Skeletal muscle satellite cell (primary cell): ENCODE data around the gene LIMK1.

ENCODE experiments used
- H3K27me3 ChIP-seq: 2 replicates; pipeline ENCODE4 v1.7.0; 2013; ENCODE audit warnings: low read length; ENCODE audit not compliant: control insufficient read depth, insufficient read depth
- H3K36me3 ChIP-seq: 2 replicates; pipeline ENCODE4 v1.7.0; 2013; ENCODE audit warnings: mild to moderate bottlenecking, control low read depth, low read length; ENCODE audit not compliant: insufficient read depth
- H3K4me1 ChIP-seq: 2 replicates; pipeline ENCODE4 v1.7.0; 2013; ENCODE audit warnings: low read length; ENCODE audit not compliant: control insufficient read depth, insufficient read depth
- H3K4me2 ChIP-seq: 2 replicates; pipeline ENCODE4 v1.7.0; 2013; ENCODE audit warnings: mild to moderate bottlenecking, low read length
- H3K4me3 ChIP-seq: 2 replicates; pipeline ENCODE4 v1.7.0; 2013; ENCODE audit warnings: low read length
- H3K9ac ChIP-seq: 2 replicates; pipeline ENCODE4 v1.7.0; 2013; ENCODE audit warnings: mild to moderate bottlenecking, low read depth, low read length, moderate library complexity
- H3K9me3 ChIP-seq: replicated peaks from 2 replicates; pipeline ENCODE4 v1.7.0; 2013; ENCODE audit warnings: mild to moderate bottlenecking, control low read depth, low read length

Gene LIMK1

GRCh38 chr7:74070619-74070921, 13.0 kb upstream of the LIMK1 start:
- Histone ChIP-seq H3K9me3 (no peaks in the 10 kb centered on the region), H3K4me1 (no peaks in the 10 kb centered on the region), H3K4me2 (no peak overlapping the region), H3K9ac (no peak overlapping the region), H3K36me3 (no peaks in the 10 kb centered on the region), H3K27me3 (no peaks in the 10 kb centered on the region), H3K4me3 (no peak overlapping the region)

DNA sequence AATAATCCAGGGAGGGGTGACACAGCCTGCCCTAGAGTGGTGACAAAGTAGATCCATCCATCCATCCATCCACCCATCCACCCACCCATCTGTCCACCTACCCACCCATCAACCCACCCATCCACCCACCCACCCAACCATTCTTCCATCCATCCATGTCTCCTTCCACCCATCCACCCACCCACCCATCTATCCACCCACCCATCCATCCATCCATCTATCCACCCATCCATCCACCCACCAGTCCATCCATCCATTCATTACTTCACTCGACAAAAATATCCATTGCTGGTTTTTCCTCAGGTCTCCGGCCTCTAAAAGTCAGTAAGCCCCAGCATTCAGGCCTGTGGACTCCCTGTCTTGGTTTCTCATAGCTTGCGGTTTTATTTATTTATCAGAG, 12.5 kb upstream of the LIMK1 start:
- Histone ChIP-seq H3K4me1 (no peaks in the 10 kb centered on the region), H3K9ac (no peak overlapping the region), H3K4me2 (no peak overlapping the region), H3K4me3 (no peak overlapping the region), H3K36me3 (no peaks in the 10 kb centered on the region), H3K27me3 (no peaks in the 10 kb centered on the region), H3K9me3 (no peaks in the 10 kb centered on the region)

- H3K4me2 ChIP-seq = no peak overlapping the region
- peaks cover 11% of the 10 kb centered on the region for H3K4me1 ChIP-seq
- H3K27me3 ChIP-seq = no peaks in the 10 kb centered on the region
- no peaks in the 10 kb centered on the region for H3K9me3 ChIP-seq
- H3K36me3 ChIP-seq = no peaks in the 10 kb centered on the region
- no peak overlapping the region for H3K4me3 ChIP-seq
- H3K9ac ChIP-seq = no peak overlapping the region
Observed at GRCh38 chr7:74074770-74075169, 8.8 kb upstream of the LIMK1 start.

DNA sequence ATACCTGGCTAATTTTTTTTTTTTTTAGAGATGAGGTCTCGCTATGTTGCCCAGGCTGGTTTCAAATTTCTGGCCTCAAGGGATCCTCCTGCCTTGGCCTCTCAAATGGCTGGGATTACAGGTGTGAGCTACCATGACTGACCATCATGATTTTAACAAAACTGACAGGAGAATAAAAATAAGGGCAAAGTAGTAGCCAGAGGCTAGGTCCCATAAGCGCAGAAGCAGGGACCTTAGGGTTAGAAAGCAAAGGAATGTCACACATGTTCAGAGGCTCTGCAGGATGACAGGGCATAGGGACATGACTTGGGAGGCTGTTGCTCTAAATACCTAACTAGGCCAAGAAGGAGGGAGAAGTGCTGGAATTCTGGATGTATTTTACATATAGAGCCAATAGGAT, 5.1 kb upstream of the LIMK1 start:
- H3K9ac ChIP-seq = no peak overlapping the region
- H3K4me1 ChIP-seq = peaks cover 19% of the 10 kb centered on the region
- no peaks in the 10 kb centered on the region for H3K9me3 ChIP-seq
- no peak overlapping the region for H3K4me2 ChIP-seq
- H3K36me3 ChIP-seq = no peaks in the 10 kb centered on the region
- H3K27me3 ChIP-seq = no peaks in the 10 kb centered on the region
- no peak overlapping the region for H3K4me3 ChIP-seq

GRCh38 chr7:74082770-74083116, 861 bp upstream of the LIMK1 start:
- Histone ChIP-seq H3K4me2 (peak overlapping the region; percentile 81), H3K9ac (peak overlapping the region; percentile 78), H3K4me1 (peaks cover 31% of the 10 kb centered on the region), H3K9me3 (no peaks in the 10 kb centered on the region), H3K4me3 (peak overlapping the region; percentile 63), H3K36me3 (peaks cover 12% of the 10 kb centered on the region), H3K27me3 (no peaks in the 10 kb centered on the region)

- Histone ChIP-seq H3K27me3 (no peaks in the 10 kb centered on the region), H3K4me1 (peaks cover 23% of the 10 kb centered on the region), H3K9ac (peak overlapping the region; percentile 93), H3K4me2 (peak overlapping the region; percentile 99), H3K4me3 (peak overlapping the region; percentile 88), H3K36me3 (peaks cover 23% of the 10 kb centered on the region), H3K9me3 (no peaks in the 10 kb centered on the region)
Observed at GRCh38 chr7:74083928-74084721, 521 bp downstream of the LIMK1 start.

DNA sequence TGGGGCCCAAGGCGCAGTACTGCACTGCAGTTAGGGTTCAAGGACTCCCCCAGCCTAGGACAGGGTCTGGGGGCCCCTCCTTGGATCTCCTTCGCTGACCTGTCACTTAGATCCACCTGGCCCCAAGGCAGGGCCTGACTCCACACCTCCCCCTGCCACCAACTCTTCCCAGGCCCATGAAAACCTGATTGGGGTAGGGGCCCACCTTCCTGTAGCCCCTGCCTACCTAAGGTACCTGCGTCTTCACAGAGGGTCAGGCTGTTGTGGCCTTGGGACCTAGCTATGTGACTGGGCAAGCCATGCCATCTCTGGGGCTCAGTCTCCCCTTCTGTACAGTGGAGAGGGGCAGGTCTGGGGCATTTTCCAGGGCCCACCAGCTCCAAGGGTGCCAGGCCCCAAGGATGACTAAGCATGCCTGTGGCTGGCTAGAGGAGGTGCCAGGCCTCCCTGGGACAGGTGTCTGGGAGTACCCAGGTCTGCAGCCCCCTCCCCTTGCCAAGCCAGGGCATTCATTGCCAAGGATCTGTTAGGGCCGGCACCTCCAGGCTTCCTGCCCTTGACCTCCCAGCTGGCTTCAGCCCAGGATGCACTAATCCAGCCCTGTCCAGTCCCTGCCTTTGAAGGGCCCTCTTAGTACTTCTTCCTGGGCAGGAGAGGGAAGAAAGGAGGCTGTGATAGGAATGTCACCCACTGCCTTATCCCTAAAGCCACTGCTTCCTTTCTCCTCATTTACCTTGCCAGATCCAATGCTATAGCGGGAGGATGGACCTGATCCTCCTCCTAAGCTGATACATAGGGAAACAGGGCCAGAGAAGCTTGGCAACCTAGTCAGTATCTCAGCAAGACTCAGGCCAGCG, 1.3 kb downstream of the LIMK1 start:
- Histone ChIP-seq H3K4me1 (peaks cover 20% of the 10 kb centered on the region), H3K4me2 (peak overlapping the region; percentile 99), H3K36me3 (peaks cover 23% of the 10 kb centered on the region), H3K9ac (peak overlapping the region; percentile 93), H3K27me3 (no peaks in the 10 kb centered on the region), H3K9me3 (no peaks in the 10 kb centered on the region), H3K4me3 (peak overlapping the region; percentile 88)

- peaks cover 26% of the 10 kb centered on the region for H3K36me3 ChIP-seq
- no peaks in the 10 kb centered on the region for H3K27me3 ChIP-seq
- no peaks in the 10 kb centered on the region for H3K9me3 ChIP-seq
- no peak overlapping the region for H3K4me3 ChIP-seq
- H3K9ac ChIP-seq = no peak overlapping the region
- peaks cover 26% of the 10 kb centered on the region for H3K4me1 ChIP-seq
- H3K4me2 ChIP-seq = no peak overlapping the region
Observed at GRCh38 chr7:74087791-74088453, 4.3 kb downstream of the LIMK1 start.

GRCh38 chr7:74092321-74092963, 8.8 kb downstream of the LIMK1 start:
- Histone ChIP-seq H3K27me3 (no peaks in the 10 kb centered on the region), H3K36me3 (peaks cover 26% of the 10 kb centered on the region), H3K9me3 (peaks cover 10% of the 10 kb centered on the region), H3K4me3 (no peak overlapping the region), H3K4me2 (peak overlapping the region; percentile 53), H3K9ac (peak overlapping the region; percentile 62), H3K4me1 (peaks cover 34% of the 10 kb centered on the region)

- no peaks in the 10 kb centered on the region for H3K27me3 ChIP-seq
Observed at GRCh38 chr7:74092964-74093471, 9.4 kb downstream of the LIMK1 start.

DNA sequence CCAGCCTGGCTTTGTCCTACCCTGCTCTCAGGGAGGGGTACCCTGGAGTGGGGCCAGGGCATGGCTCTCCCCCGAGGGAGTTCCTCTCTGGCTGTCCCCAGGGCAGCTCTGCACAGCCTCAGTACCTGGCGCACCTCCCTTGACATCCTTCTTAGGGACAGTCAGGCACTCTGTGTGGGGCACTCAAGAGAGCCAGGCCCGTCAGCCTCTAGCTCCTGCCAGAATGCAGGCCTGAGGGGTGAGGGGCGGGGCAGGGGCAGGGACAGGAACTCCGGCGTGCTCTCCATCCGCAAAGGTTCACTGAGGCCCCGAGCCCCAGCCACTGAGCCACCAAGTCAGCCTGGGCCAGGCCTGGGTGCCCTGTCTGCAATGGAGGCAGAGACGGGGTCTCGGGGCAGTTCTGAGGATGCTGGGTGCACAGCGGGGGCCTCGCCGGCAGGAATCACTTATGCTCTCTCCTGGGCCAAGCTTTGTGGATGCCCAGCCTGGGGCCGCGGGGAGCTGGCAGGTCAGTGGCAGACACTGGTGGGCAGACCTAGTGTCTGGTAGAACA, 10.1 kb downstream of the LIMK1 start:
- H3K36me3 ChIP-seq = peaks cover 23% of the 10 kb centered on the region
- peak overlapping the region; percentile 67 for H3K9ac ChIP-seq
- H3K9me3 ChIP-seq = peaks cover 14% of the 10 kb centered on the region
- no peaks in the 10 kb centered on the region for H3K27me3 ChIP-seq
- peak overlapping the region; percentile 78 for H3K4me2 ChIP-seq
- peak overlapping the region; percentile 36 for H3K4me3 ChIP-seq
- peaks cover 46% of the 10 kb centered on the region for H3K4me1 ChIP-seq

More at GRCh38 chr7:74092964-74093471, 9.4 kb downstream of the LIMK1 start:
- H3K9me3 ChIP-seq = peaks cover 14% of the 10 kb centered on the region
- H3K4me2 ChIP-seq = peak overlapping the region; percentile 53
- H3K9ac ChIP-seq = peak overlapping the region; percentile 67
- peaks cover 26% of the 10 kb centered on the region for H3K36me3 ChIP-seq
- H3K4me1 ChIP-seq = peaks cover 39% of the 10 kb centered on the region
- peak overlapping the region; percentile 36 for H3K4me3 ChIP-seq
